HEK293T (cell line): ENCODE measurements around the gene LYSMD4.

Source experiments
- CTCF ChIA-PET: fragments of 350-600 bp; formaldehyde crosslinking; extraction: SDS; loops from one replicate; lab custom pipeline; 2021; ENCODE audit warnings: antibody characterized with exemption, inconsistent platforms; lab: Yijun Ruan, JAX
- POLR2A ChIA-PET: fragments of 350-600 bp; formaldehyde crosslinking; extraction: SDS; loops from one replicate; lab custom pipeline; 2020; ENCODE audit warnings: antibody characterized with exemption, inconsistent platforms; lab: Yijun Ruan, JAX
- DNase-seq: peaks from one replicate; pipeline ENCODE4 v3.0.0; 2012; ENCODE audit warnings: mixed read lengths; ENCODE audit errors: extremely low spot score
- ARNT ChIP-seq: fragments of 450-650 bp; IDR thresholded peaks from 2 replicates; pipeline ENCODE4 v1.6.1; 2017; ENCODE audit warnings: mild to moderate bottlenecking
- BHLHE40 ChIP-seq: fragments of 450-650 bp; IDR thresholded peaks from 2 replicates; pipeline ENCODE4 v1.6.1; 2016; ENCODE audit warnings: mild to moderate bottlenecking, moderate library complexity, borderline replicate concordance
- CTBP1 ChIP-seq: fragments of 450-650 bp; IDR thresholded peaks from 2 replicates; pipeline ENCODE4 v1.6.1; 2016; ENCODE audit warnings: borderline replicate concordance
- ELF4 ChIP-seq: fragments of 450-650 bp; IDR thresholded peaks from 2 replicates; pipeline ENCODE4 v1.6.1; 2017; ENCODE audit warnings: antibody characterized with exemption
- FOXA1 ChIP-seq: fragments of 450-650 bp; IDR thresholded peaks from 2 replicates; pipeline ENCODE4 v1.6.1; 2016; ENCODE audit warnings: mild to moderate bottlenecking
- FOXK2 ChIP-seq: fragments of 450-650 bp; IDR thresholded peaks from 2 replicates; pipeline ENCODE4 v1.6.1; 2016; ENCODE audit warnings: mild to moderate bottlenecking
- FOXM1 ChIP-seq: fragments of 450-650 bp; IDR thresholded peaks from 2 replicates; pipeline ENCODE4 v1.6.1; 2017; ENCODE audit warnings: mild to moderate bottlenecking, borderline replicate concordance
- HDGF ChIP-seq: fragments of 450-650 bp; IDR thresholded peaks from 2 replicates; pipeline ENCODE4 v1.6.1; 2017; ENCODE audit warnings: antibody characterized with exemption, borderline replicate concordance
- L3MBTL2 ChIP-seq: fragments of 450-650 bp; conservative IDR thresholded peaks from 2 replicates; pipeline ENCODE4 v1.6.1; 2016; ENCODE audit warnings: mild to moderate bottlenecking
- LEF1 ChIP-seq: fragments of 450-650 bp; IDR thresholded peaks from 2 replicates; pipeline ENCODE4 v1.6.1; 2017; ENCODE audit warnings: mild to moderate bottlenecking, borderline replicate concordance
- NFRKB ChIP-seq: fragments of 450-650 bp; IDR thresholded peaks from 2 replicates; pipeline ENCODE4 v1.6.1; 2016; ENCODE audit warnings: mild to moderate bottlenecking, moderate library complexity
- SP1 ChIP-seq: fragments of 450-650 bp; IDR thresholded peaks from 2 replicates; pipeline ENCODE4 v1.6.1; 2017
- SUZ12 ChIP-seq: fragments of 450-650 bp; IDR thresholded peaks from 2 replicates; pipeline ENCODE4 v1.6.1; 2016; ENCODE audit warnings: mild to moderate bottlenecking
- TARDBP ChIP-seq: fragments of 450-650 bp; IDR thresholded peaks from 2 replicates; pipeline ENCODE4 v1.6.1; 2016
- ZNF384 ChIP-seq: fragments of 450-650 bp; IDR thresholded peaks from 2 replicates; pipeline ENCODE4 v1.6.1; 2016
- TF ChIP-seq, protein P1 (sequence below): fragments of 450-650 bp; IDR thresholded peaks from 2 replicates; pipeline ENCODE4 v1.6.1; 2016

Gene LYSMD4

DNA sequence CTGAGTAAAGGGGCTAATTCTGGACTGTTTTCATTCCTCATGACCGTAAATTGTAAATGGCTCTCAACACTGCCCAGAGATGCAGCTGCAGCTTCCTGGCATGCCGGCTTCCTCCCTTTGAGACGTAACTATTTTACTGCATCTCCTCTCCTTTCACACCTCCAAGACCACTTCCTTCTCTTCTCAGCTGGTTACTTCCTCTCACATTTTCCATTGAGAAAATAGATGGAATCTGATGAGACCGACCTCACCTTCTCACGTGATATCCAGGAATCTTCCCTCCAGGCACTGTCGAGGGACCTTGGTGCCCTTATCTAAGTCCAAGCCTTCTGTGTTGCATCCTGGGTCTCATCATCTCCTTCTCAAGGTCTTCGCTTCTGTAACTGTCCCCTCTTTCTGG lies 12.7 kb downstream of the LYSMD4 start:
- TF ChIP-seq LEF1 (no peak), CTBP1 (no peak), ARNT (no peak), FOXA1 (no peak)
- CTCF ChIA-PET: no interaction called here
- POLR2A ChIA-PET: interaction anchor here (1.0 kb wide), 1 partner anchor 14 kb away, joined by 3 read pairs; no protein-coding TSS in a partner anchor
- DNase-seq: no peak

DNA sequence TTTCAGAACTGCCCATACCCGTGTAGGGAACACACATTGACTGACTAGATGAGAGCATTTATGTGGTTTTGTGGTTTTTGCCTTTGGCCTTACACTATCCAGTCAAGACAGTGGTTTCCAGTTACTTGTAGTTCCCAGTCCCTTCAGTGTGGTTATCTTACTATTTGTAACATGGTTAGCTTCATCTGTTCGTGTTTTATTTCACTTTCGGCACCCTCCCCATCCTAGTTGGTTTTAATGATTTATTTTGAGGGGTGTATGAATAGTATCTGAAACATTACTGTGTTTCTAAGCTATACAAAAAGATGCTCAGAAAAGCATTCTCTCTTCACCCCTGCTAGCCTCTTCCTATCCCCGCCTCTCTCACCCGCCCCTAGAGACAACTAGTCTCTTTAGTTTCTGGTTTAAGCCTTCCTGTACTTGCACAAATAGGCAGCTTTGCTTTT lies 14.1 kb downstream of the LYSMD4 start:
- ChIA-PET CTCF (interaction anchor here (4.5 kb wide), 1 partner anchor 15 kb away, joined by 20 read pairs; no protein-coding TSS in a partner anchor), POLR2A (interaction anchor here (1.6 kb wide), 1 partner anchor 14 kb away, joined by 5 read pairs; the partner anchor contains the start of gene LYSMD4)
- no peak for TF ChIP-seq BHLHE40
- TF ChIP-seq CTBP1: no peak
- TF ChIP-seq FOXK2: no peak
- no peak for TF ChIP-seq FOXA1
- no peak for TF ChIP-seq LEF1
- no peak for TF ChIP-seq SP1
- TF ChIP-seq HDGF: no peak
- TF ChIP-seq ZNF384: no peak
- TF ChIP-seq, protein P1, sequence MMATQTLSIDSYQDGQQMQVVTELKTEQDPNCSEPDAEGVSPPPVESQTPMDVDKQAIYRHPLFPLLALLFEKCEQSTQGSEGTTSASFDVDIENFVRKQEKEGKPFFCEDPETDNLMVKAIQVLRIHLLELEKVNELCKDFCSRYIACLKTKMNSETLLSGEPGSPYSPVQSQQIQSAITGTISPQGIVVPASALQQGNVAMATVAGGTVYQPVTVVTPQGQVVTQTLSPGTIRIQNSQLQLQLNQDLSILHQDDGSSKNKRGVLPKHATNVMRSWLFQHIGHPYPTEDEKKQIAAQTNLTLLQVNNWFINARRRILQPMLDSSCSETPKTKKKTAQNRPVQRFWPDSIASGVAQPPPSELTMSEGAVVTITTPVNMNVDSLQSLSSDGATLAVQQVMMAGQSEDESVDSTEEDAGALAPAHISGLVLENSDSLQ: no peak
- TF ChIP-seq NFRKB: no peak
- no peak for TF ChIP-seq ARNT
- no peak for TF ChIP-seq ELF4
- TF ChIP-seq FOXM1: no peak
- TF ChIP-seq L3MBTL2: no peak
- no peak for TF ChIP-seq SUZ12
- no peak for TF ChIP-seq TARDBP
- DNase-seq: no peak

DNA sequence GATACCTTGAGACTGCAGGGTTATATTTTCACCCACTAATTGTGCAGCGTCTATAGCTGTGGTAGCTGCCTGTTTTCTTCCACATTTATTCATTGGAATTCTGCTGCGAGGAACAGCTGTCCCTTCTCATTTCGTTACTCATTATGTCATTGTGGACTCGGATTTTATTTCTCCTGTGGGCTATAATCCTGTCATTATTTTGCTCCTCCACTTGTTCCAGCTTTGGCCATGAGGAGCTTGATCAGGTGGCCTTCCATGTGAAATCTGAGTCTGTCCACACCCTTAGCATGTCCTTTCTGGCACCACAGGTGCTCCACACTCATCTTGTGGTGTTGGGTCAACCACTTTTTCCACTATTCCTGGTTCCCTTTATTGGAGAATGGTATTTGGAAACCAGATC lies 14.8 kb downstream of the LYSMD4 start:
- ChIA-PET POLR2A (interaction anchor here (1.6 kb wide), 1 partner anchor 15 kb away, joined by 5 read pairs; the partner anchor contains the start of gene LYSMD4), CTCF (interaction anchor here (4.5 kb wide), 1 partner anchor 14 kb away, joined by 20 read pairs; no protein-coding TSS in a partner anchor)
- no peak for DNase-seq
- TF ChIP-seq FOXA1 (no peak), L3MBTL2 (no peak), HDGF (no peak), SUZ12 (no peak), NFRKB (no peak), FOXK2 (no peak), SP1 (no peak), ARNT (no peak)
- TF ChIP-seq, protein P1: no peak

DNA sequence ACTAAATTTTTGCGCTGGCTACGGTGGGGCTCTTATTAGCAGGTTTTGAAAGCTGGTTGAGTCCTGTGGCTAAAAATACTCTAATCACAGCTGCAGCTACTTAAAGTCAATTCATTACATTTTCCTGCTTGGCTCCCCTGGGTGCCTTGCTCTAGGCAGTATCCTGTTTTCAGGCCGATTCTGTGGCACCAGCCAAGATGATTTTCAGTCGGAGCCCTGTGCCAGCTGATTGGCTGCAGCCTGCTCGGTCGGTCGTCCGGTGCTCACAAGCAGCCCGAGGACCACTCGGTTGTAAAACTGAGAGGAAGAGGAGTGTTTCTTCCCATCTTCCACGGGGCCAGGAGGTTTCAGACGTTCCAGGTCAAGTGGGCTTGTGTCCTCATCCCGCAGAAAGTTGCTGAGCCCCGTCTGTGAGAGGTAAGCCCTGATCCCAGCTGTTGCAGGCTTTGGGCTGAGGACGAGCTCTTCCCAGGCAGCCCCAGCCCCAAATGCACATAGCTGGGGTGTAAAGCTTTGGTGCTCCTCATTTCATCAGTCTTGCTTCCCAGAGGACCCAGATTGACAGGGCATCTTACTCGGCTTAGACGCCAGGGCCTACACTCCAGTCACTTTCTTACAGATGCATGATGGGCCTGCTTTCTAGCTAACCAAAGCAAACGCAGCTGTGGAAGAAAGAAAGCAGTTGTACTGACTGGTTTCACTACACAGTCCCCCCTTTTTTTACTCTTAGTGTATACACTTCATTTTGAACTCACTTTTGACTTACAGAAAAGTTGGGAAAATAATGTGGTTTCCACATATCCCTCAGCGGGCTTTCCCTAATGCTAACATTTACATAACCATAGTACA lies 15.9 kb downstream of the LYSMD4 start:
- no peak for TF ChIP-seq FOXM1
- no peak for TF ChIP-seq SP1
- TF ChIP-seq BHLHE40: no peak
- no peak for TF ChIP-seq NFRKB
- DNase-seq: no peak
- POLR2A ChIA-PET: no interaction called here
- CTCF ChIA-PET: interaction anchor here (0.7 to 4.5 kb wide), 3 partner anchors 12 to 617 kb away, joined by 3 to 20 read pairs (median 4); no protein-coding TSS in a partner anchor

DNA sequence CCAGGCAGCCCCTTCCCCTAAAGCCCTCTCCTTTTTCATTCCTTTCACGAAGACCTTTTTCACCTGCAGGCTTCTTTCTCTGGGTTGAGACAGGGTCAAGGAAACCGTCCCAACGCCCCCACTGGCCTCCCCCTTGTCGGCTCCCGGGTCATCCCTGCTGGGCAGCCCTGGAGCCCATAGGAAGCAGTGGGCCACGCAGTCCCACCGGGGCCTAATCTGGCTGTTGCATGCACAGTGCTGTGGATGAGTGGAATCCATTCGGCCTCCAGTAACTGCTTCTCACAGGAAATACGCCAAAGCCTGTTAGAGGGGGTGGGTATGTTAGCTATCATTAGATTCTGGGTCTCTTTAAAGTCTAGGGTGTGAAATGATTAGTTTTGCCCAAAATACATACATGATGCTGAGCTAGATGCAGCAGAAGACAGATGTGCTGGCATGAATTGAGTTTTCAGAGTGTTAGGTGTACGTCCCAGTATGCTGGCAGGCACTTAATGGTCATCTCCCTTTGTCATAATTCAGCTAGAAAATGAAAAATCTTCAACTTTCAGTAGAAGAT lies 16.6 kb downstream of the LYSMD4 start:
- TF ChIP-seq SP1 (no peak), ARNT (no peak), FOXK2 (no peak), ZNF384 (no peak), NFRKB (no peak), ELF4 (no peak), LEF1 (no peak), TARDBP (no peak), HDGF (no peak), FOXA1 (no peak), FOXM1 (no peak), BHLHE40 (no peak), L3MBTL2 (no peak), SUZ12 (no peak), CTBP1 (no peak)
- TF ChIP-seq, protein P1: no peak
- POLR2A ChIA-PET: no interaction called here
- no peak for DNase-seq
- CTCF ChIA-PET: interaction anchor here (0.7 to 4.5 kb wide), 3 partner anchors 12 to 616 kb away, joined by 3 to 20 read pairs (median 4); no protein-coding TSS in a partner anchor

DNA sequence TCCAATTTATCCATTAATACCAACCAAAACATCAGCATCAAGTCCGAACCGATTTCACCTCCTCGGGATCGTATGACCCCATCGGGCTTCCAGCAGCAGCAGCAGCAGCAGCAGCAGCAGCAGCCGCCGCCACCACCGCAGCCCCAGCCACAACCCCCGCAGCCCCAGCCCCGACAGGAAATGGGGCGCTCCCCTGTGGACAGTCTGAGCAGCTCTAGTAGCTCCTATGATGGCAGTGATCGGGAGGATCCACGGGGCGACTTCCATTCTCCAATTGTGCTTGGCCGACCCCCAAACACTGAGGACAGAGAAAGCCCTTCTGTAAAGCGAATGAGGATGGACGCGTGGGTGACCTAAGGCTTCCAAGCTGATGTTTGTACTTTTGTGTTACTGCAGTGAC lies 20.8 kb downstream of the LYSMD4 start:
- ChIA-PET CTCF (interaction anchor here (2.8 kb wide), 1 partner anchor 8 kb away, joined by 15 read pairs; no protein-coding TSS in a partner anchor), POLR2A (no interaction called here)
- DNase-seq: no peak
- TF ChIP-seq L3MBTL2: no peak
- TF ChIP-seq LEF1: no peak
- no peak for TF ChIP-seq FOXM1
- TF ChIP-seq BHLHE40: no peak
- TF ChIP-seq TARDBP: no peak
- TF ChIP-seq SUZ12: no peak
- no peak for TF ChIP-seq NFRKB
- no peak for TF ChIP-seq ZNF384
- TF ChIP-seq FOXA1: no peak
- no peak for TF ChIP-seq FOXK2
- no peak for TF ChIP-seq CTBP1
- TF ChIP-seq ELF4: no peak
- TF ChIP-seq HDGF: no peak
- TF ChIP-seq ARNT: no peak
- TF ChIP-seq, protein P1: no peak
- no peak for TF ChIP-seq SP1
